ENCODE results near the gene CSNK1D.
A peak's percentile ranks its signal among the peaks of the same experiment; 100 is the strongest.

CSNK1D gene

GRCh38 chr17:82238472-82239201 is 34.9 kb downstream of the CSNK1D start:
- DNase-seq = peak; percentile 68

- no peak for DNase-seq
Measured at GRCh38 chr17:82237746-82238471, 35.6 kb downstream of the CSNK1D start.

GRCh38 chr17:82237083-82237745 is 36.3 kb downstream of the CSNK1D start:
- no peak for DNase-seq

- peak; percentile 63 for DNase-seq
Measured at GRCh38 chr17:82236142-82236971, 37.1 kb downstream of the CSNK1D start.

- no peak for DNase-seq
Measured at GRCh38 chr17:82235775-82236141, 37.7 kb downstream of the CSNK1D start.

GRCh38 chr17:82235056-82235774 is 38.3 kb downstream of the CSNK1D start:
- DNase-seq = no peak

- DNase-seq = no peak
Measured at GRCh38 chr17:82234211-82235055, 39.1 kb downstream of the CSNK1D start.

GRCh38 chr17:82232876-82233785 is 40.4 kb downstream of the CSNK1D start:
- no peak for DNase-seq

GRCh38 chr17:82232322-82232820 is 41.1 kb downstream of the CSNK1D start:
- DNase-seq = no peak

GRCh38 chr17:82231562-82232321 is 41.8 kb downstream of the CSNK1D start:
- peak; percentile 82 for DNase-seq

GRCh38 chr17:82231312-82231561 is 42.3 kb downstream of the CSNK1D start:
- DNase-seq = no peak

- DNase-seq = peak; percentile 56
Measured at GRCh38 chr17:82230609-82231311, 42.7 kb downstream of the CSNK1D start.

GRCh38 chr17:82229698-82230608 is 43.5 kb downstream of the CSNK1D start:
- no peak for DNase-seq

- DNase-seq = peak; percentile 21
Measured at GRCh38 chr17:82228842-82229697, 44.4 kb downstream of the CSNK1D start, which contains the start of gene SLC16A3. SLC16A3 (plus strand) TSS chr17:82229042; CDS start chr17:82236009, 6,967 bp downstream.

GRCh38 chr17:82228278-82228841 is 45.1 kb downstream of the CSNK1D start:
- peak; percentile 12 for DNase-seq

GRCh38 chr17:82227629-82228277 is 45.7 kb downstream of the CSNK1D start:
- DNase-seq = no peak

All from DMS153 (cell line).